ENCODE measurements around the gene C11orf68. TPM values are rescaled to one million over a fixed set of nuclear protein-coding genes. Genes with fewer than 3 reads are reported as not detected.

The C11orf68 gene
- total RNA-seq, 1 donor from 2014 or later, result 34.6 TPM

- peak overlapping the region; percentile 43 for H3K4me2 ChIP-seq (ENCODE audit: low read length)
- H4K20me1 ChIP-seq (ENCODE audit: insufficient read depth, low read length), result no peaks in the 10 kb centered on the region
- H3K36me3 ChIP-seq (ENCODE audit: insufficient read depth, low read length), result no peaks in the 10 kb centered on the region
- TF ChIP-seq EZH2 (IDR thresholded peaks at IDR 0.05; ENCODE audit: insufficient read depth, low read length) (no peak), CTCF (IDR thresholded peaks at IDR 0.05; ENCODE audit: insufficient read depth, low read depth, low read length) (no peak)
- peak overlapping the region; percentile 68 for H3K9ac ChIP-seq (ENCODE audit: low read length)
- FAIRE-seq (no peak), DNase-seq (ENCODE audit: low read depth) (peak; percentile 57)
- H2AFZ ChIP-seq (ENCODE audit: low read depth, low read length), result no peak overlapping the region
- no peaks in the 10 kb centered on the region for H3K9me3 ChIP-seq (ENCODE audit: insufficient read depth, low read depth, low read length)
- no peaks in the 10 kb centered on the region for H3K27me3 ChIP-seq (ENCODE audit: insufficient read depth, low read length)
- peaks cover 2% of the 10 kb centered on the region for H3K27me3 Mint-ChIP-seq (ENCODE audit: low read depth, unreplicated experiment)
- H3K4me3 ChIP-seq (ENCODE audit: insufficient read depth, low read depth, low read length), result no peak overlapping the region
- peak overlapping the region; percentile 87 for H3K27ac Mint-ChIP-seq (ENCODE audit: unreplicated experiment)
- no peaks in the 10 kb centered on the region for H3K9me3 Mint-ChIP-seq (ENCODE audit: unreplicated experiment)
- peaks cover 32% of the 10 kb centered on the region for H3K4me1 Mint-ChIP-seq (ENCODE audit: low read depth, unreplicated experiment)
- H3K79me2 ChIP-seq (ENCODE audit: insufficient read depth, low read length), result peaks cover 18% of the 10 kb centered on the region
- no peaks in the 10 kb centered on the region for H3K36me3 Mint-ChIP-seq (ENCODE audit: low read depth, unreplicated experiment)
- H3K27ac ChIP-seq (ENCODE audit: low read depth, low read length), result peak overlapping the region; percentile 80
- H3K4me1 ChIP-seq (ENCODE audit: insufficient read depth, low read length), result peaks cover 53% of the 10 kb centered on the region
- no peak overlapping the region for H3K4me3 Mint-ChIP-seq (ENCODE audit: unreplicated experiment)
Measured at GRCh38 chr11:65911682-65912568, 6.9 kb downstream of the C11orf68 start.

- no peaks in the 10 kb centered on the region for H4K20me1 ChIP-seq (ENCODE audit: insufficient read depth, low read length)
- no peak overlapping the region for H3K27ac ChIP-seq (ENCODE audit: low read depth, low read length)
- no peak for FAIRE-seq
- H3K36me3 Mint-ChIP-seq (ENCODE audit: low read depth, unreplicated experiment), result no peaks in the 10 kb centered on the region
- no peaks in the 10 kb centered on the region for H3K9me3 Mint-ChIP-seq (ENCODE audit: unreplicated experiment)
- DNase-seq (ENCODE audit: low read depth), result no peak
- H2AFZ ChIP-seq (ENCODE audit: low read depth, low read length), result no peak overlapping the region
- H3K4me2 ChIP-seq (ENCODE audit: low read length), result no peak overlapping the region
- no peaks in the 10 kb centered on the region for H3K79me2 ChIP-seq (ENCODE audit: insufficient read depth, low read length)
- no peak overlapping the region for H3K4me3 Mint-ChIP-seq (ENCODE audit: unreplicated experiment)
- TF ChIP-seq CTCF (IDR thresholded peaks at IDR 0.05; ENCODE audit: insufficient read depth, low read depth, low read length) (no peak), EZH2 (IDR thresholded peaks at IDR 0.05; ENCODE audit: insufficient read depth, low read length) (no peak)
- H3K9me3 ChIP-seq (ENCODE audit: insufficient read depth, low read depth, low read length), result no peaks in the 10 kb centered on the region
- H3K27me3 ChIP-seq (ENCODE audit: insufficient read depth, low read length), result no peaks in the 10 kb centered on the region
- no peak overlapping the region for H3K9ac ChIP-seq (ENCODE audit: low read length)
- no peaks in the 10 kb centered on the region for H3K36me3 ChIP-seq (ENCODE audit: insufficient read depth, low read length)
- no peak overlapping the region for H3K4me3 ChIP-seq (ENCODE audit: insufficient read depth, low read depth, low read length)
- peaks cover 21% of the 10 kb centered on the region for H3K4me1 Mint-ChIP-seq (ENCODE audit: low read depth, unreplicated experiment)
- H3K27ac Mint-ChIP-seq (ENCODE audit: unreplicated experiment), result no peak overlapping the region
- peaks cover 38% of the 10 kb centered on the region for H3K4me1 ChIP-seq (ENCODE audit: insufficient read depth, low read length)
- H3K27me3 Mint-ChIP-seq (ENCODE audit: low read depth, unreplicated experiment), result peaks cover 2% of the 10 kb centered on the region
Measured at GRCh38 chr11:65907878-65908277, 11.0 kb downstream of the C11orf68 start.

- peaks cover 2% of the 10 kb centered on the region for H3K27me3 Mint-ChIP-seq (ENCODE audit: low read depth, unreplicated experiment)
- Histone ChIP-seq H4K20me1 (ENCODE audit: insufficient read depth, low read length) (no peaks in the 10 kb centered on the region), H3K27ac (ENCODE audit: low read depth, low read length) (no peak overlapping the region), H3K9me3 (ENCODE audit: insufficient read depth, low read depth, low read length) (no peaks in the 10 kb centered on the region), H3K9ac (ENCODE audit: low read length) (no peak overlapping the region), H3K4me1 (ENCODE audit: insufficient read depth, low read length) (peaks cover 36% of the 10 kb centered on the region), H3K4me2 (ENCODE audit: low read length) (no peak overlapping the region), H3K4me3 (ENCODE audit: insufficient read depth, low read depth, low read length) (no peak overlapping the region), H3K79me2 (ENCODE audit: insufficient read depth, low read length) (peaks cover 4% of the 10 kb centered on the region), H2AFZ (ENCODE audit: low read depth, low read length) (no peak overlapping the region), H3K36me3 (ENCODE audit: insufficient read depth, low read length) (no peaks in the 10 kb centered on the region), H3K27me3 (ENCODE audit: insufficient read depth, low read length) (no peaks in the 10 kb centered on the region)
- peak overlapping the region; percentile 16 for H3K4me3 Mint-ChIP-seq (ENCODE audit: unreplicated experiment)
- no peaks in the 10 kb centered on the region for H3K36me3 Mint-ChIP-seq (ENCODE audit: low read depth, unreplicated experiment)
- peaks cover 30% of the 10 kb centered on the region for H3K4me1 Mint-ChIP-seq (ENCODE audit: low read depth, unreplicated experiment)
- TF ChIP-seq EZH2 (IDR thresholded peaks at IDR 0.05; ENCODE audit: insufficient read depth, low read length) (no peak), CTCF (IDR thresholded peaks at IDR 0.05; ENCODE audit: insufficient read depth, low read depth, low read length) (no peak)
- peak; percentile 34 for DNase-seq (ENCODE audit: low read depth)
- no peak for FAIRE-seq
- no peaks in the 10 kb centered on the region for H3K9me3 Mint-ChIP-seq (ENCODE audit: unreplicated experiment)
- no peak overlapping the region for H3K27ac Mint-ChIP-seq (ENCODE audit: unreplicated experiment)
Measured at GRCh38 chr11:65906602-65907001, 12.3 kb downstream of the C11orf68 start.
